DND-41 (cell line): ENCODE results near the gene RENBP.

Experiments
- ATAC-seq: fragments of 200-7000 bp; cut with Tn5 transposase; 3 replicates; pipeline ENCODE4 v1.9.1; 2021; ENCODE audit warnings: low read depth; ENCODE audit not compliant: insufficient read depth
- DNase-seq: peaks from one replicate; pipeline ENCODE4 v3.0.0-alpha.2; 2020
- H2AFZ ChIP-seq: 2 replicates; pipeline ENCODE4 v1.6.0; 2012; ENCODE audit warnings: low read depth, low read length
- H3K27ac ChIP-seq: 2 replicates; pipeline ENCODE4 v1.5.1; 2012; ENCODE audit warnings: low read length, inconsistent platforms
- H3K27me3 ChIP-seq: fragments of 200-600 bp; sonication (generic); 2 replicates; pipeline ENCODE4 v1.6.0; 2012; ENCODE audit warnings: low read length, mild to moderate bottlenecking, inconsistent platforms; ENCODE audit not compliant: insufficient read depth, poor library complexity
- H3K36me3 ChIP-seq: 2 replicates; pipeline ENCODE4 v1.5.1; 2012; ENCODE audit warnings: low read length, inconsistent platforms; ENCODE audit not compliant: insufficient read depth
- H3K4me1 ChIP-seq: 2 replicates; pipeline ENCODE4 v1.5.1; 2012; ENCODE audit warnings: mild to moderate bottlenecking, low read length; ENCODE audit not compliant: insufficient read depth
- H3K4me2 ChIP-seq: 2 replicates; pipeline ENCODE4 v1.6.0; 2012; ENCODE audit warnings: mild to moderate bottlenecking, moderate library complexity, low read length, inconsistent platforms; ENCODE audit not compliant: insufficient read depth
- H3K4me3 ChIP-seq, 2 experiments: fragments of 200-600 bp in 1 of 2; shearing (Covaris generic) in 1 of 2; 2 replicates each; pipeline ENCODE4 v1.5.1; 2012 to 2016; ENCODE audit warnings: inconsistent platforms in 2 of 2, low read length in 2 of 2, mild to moderate bottlenecking in 2 of 2, low read depth in 1 of 2, moderate library complexity in 1 of 2
- H3K79me2 ChIP-seq: 2 replicates; pipeline ENCODE4 v1.6.0; 2012; ENCODE audit warnings: low read length, inconsistent platforms; ENCODE audit not compliant: insufficient read depth
- H3K9ac ChIP-seq: 2 replicates; pipeline ENCODE4 v1.6.0; 2012; ENCODE audit warnings: low read depth, mild to moderate bottlenecking, inconsistent platforms, low read length, moderate library complexity
- H3K9me3 ChIP-seq: 2 replicates; pipeline ENCODE4 v1.5.1; 2012; ENCODE audit warnings: low read length, moderate library complexity, mild to moderate bottlenecking, inconsistent platforms; ENCODE audit not compliant: insufficient read depth, severe bottlenecking
- H4K20me1 ChIP-seq: 2 replicates; pipeline ENCODE4 v1.6.0; 2012; ENCODE audit warnings: low read length; ENCODE audit not compliant: insufficient read depth
- EZH2 ChIP-seq: IDR thresholded peaks from 3 replicates; pipeline ENCODE4 v1.6.1; 2012; ENCODE audit warnings: borderline replicate concordance, low read depth, mild to moderate bottlenecking, moderate library complexity, low read length, inconsistent platforms; ENCODE audit not compliant: severe bottlenecking
- TF ChIP-seq, protein P1 (sequence below): IDR thresholded peaks from 2 replicates; pipeline ENCODE4 v1.5.1; 2012; ENCODE audit warnings: borderline replicate concordance, low read length, moderate library complexity, mild to moderate bottlenecking; ENCODE audit not compliant: poor library complexity, severe bottlenecking; ENCODE audit errors: extremely low read depth

Gene RENBP

DNA sequence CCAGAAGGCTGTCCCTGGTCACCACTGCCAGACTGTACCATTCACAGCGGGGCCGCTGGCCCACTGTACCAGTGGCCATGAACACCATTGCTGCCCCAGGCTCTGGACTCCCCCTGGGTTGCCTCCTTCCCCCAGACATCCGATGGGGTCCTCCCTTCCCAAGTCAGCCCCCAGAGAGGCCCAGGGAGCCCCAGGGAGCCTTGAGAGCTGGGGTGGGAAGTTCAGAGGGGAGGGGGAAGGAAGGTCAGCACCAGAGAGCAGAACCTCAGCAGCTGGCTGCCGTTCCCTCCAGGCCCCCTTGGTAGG lies 17.9 kb downstream of the RENBP start:
- DNase-seq (no peak), ATAC-seq (peak; percentile 7; the same call in 2 of the 3 replicates)
- Histone ChIP-seq H3K27ac (peak overlapping the region; percentile 100), H3K79me2 (peaks cover 74% of the 10 kb centered on the region), H4K20me1 (peaks cover 22% of the 10 kb centered on the region), H3K36me3 (peaks cover 59% of the 10 kb centered on the region), H3K4me2 (peak overlapping the region; percentile 74), H3K9me3 (no peaks in the 10 kb centered on the region), H3K4me1 (peaks cover 76% of the 10 kb centered on the region), H3K27me3 (no peaks in the 10 kb centered on the region), H2AFZ (peak overlapping the region; percentile 51; the same call in 1 of the 2 replicates), H3K4me3 (peak overlapping the region; percentile 37 to 64; a peak in 3 of 4 replicates), H3K9ac (peak overlapping the region; percentile 99)
- TF ChIP-seq, protein P1, sequence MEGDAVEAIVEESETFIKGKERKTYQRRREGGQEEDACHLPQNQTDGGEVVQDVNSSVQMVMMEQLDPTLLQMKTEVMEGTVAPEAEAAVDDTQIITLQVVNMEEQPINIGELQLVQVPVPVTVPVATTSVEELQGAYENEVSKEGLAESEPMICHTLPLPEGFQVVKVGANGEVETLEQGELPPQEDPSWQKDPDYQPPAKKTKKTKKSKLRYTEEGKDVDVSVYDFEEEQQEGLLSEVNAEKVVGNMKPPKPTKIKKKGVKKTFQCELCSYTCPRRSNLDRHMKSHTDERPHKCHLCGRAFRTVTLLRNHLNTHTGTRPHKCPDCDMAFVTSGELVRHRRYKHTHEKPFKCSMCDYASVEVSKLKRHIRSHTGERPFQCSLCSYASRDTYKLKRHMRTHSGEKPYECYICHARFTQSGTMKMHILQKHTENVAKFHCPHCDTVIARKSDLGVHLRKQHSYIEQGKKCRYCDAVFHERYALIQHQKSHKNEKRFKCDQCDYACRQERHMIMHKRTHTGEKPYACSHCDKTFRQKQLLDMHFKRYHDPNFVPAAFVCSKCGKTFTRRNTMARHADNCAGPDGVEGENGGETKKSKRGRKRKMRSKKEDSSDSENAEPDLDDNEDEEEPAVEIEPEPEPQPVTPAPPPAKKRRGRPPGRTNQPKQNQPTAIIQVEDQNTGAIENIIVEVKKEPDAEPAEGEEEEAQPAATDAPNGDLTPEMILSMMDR: no peak
- TF ChIP-seq EZH2: no peak

- peak within 1 kb of the TSS; percentile 74 for H3K4me2 ChIP-seq
- H3K79me2 ChIP-seq: peaks cover 75% of the 10 kb centered on the region
- peaks cover 71% of the 10 kb centered on the region for H3K4me1 ChIP-seq
- peak within 1 kb of the TSS; percentile 64 to 85 for H3K4me3 ChIP-seq
- TF ChIP-seq, protein P1: no peak
- TF ChIP-seq EZH2: no peak
- H4K20me1 ChIP-seq: peaks cover 27% of the 10 kb centered on the region
- peak within 1 kb of the TSS; percentile 100 for H3K27ac ChIP-seq
- H3K9ac ChIP-seq: peak within 1 kb of the TSS; percentile 99
- H3K9me3 ChIP-seq: no peaks in the 10 kb centered on the region
- no peaks in the 10 kb centered on the region for H3K27me3 ChIP-seq
- ATAC-seq (peak; percentile 7), DNase-seq (peak; percentile 72)
- H2AFZ ChIP-seq: peak within 1 kb of the TSS; percentile 51; the same call in 1 of the 2 replicates
- H3K36me3 ChIP-seq: peaks cover 59% of the 10 kb centered on the region
These were observed 18.5 kb downstream of the RENBP start, which contains the start of gene ARHGAP4 for GRCh38 chrX:153925739-153926551. TSS of gene ARHGAP4 (minus strand) at chrX:153926264. CDS start at chrX:153926202, 62 bp downstream.

DNA sequence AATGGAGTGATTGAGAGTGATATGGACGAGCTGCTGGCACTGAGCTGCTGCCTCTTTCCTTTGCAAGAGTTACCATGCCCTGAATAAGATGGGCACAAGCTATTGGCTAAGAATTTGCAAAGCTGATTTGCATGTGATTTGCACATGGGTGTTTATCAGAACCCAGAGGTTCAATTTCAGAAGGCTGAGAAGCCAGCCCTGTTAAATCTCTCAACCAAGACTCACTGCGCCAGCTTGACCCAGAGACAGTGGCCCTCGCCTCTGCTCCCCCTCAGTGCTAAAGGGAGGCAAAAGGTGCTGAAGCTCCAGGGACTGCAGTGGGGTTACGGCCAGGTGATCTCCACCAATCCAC lies 19.1 kb downstream of the RENBP start:
- Histone ChIP-seq H3K4me1 (peaks cover 65% of the 10 kb centered on the region), H3K27ac (peak overlapping the region; percentile 100), H3K79me2 (peaks cover 78% of the 10 kb centered on the region), H4K20me1 (peaks cover 32% of the 10 kb centered on the region), H3K4me2 (peak overlapping the region; percentile 74), H3K9me3 (no peaks in the 10 kb centered on the region), H3K9ac (peak overlapping the region; percentile 99), H3K4me3 (peak overlapping the region; percentile 64 to 85), H3K27me3 (no peaks in the 10 kb centered on the region), H3K36me3 (peaks cover 59% of the 10 kb centered on the region), H2AFZ (no peak overlapping the region)
- DNase-seq: no peak
- TF ChIP-seq, protein P1: no peak
- no peak for TF ChIP-seq EZH2
- no peak for ATAC-seq
